Thyroid gland (tissue), 4 donors: ENCODE data around the gene KRTAP9-4.

Experiments
- POLR2A ChIP-seq, 2 donors: fragments of 450-650 bp; IDR thresholded peaks; one replicate each; pipeline ENCODE4 v1.6.1; 2017; ENCODE audit warnings: antibody characterized with exemption in 2 of 2, mild to moderate bottlenecking in 2 of 2, moderate library complexity in 1 of 2
- TF ChIP-seq, protein P1 (sequence below), 6 experiments: fragments of 200-600 bp in 3 of 6; fragments of 450-650 bp in 3 of 6; sonication (generic) in 3 of 6; IDR thresholded peaks; one replicate each; pipeline ENCODE4 v1.5.1; 2016 to 2019; ENCODE audit warnings: antibody characterized with exemption in 6 of 6, mild to moderate bottlenecking in 2 of 6, inconsistent platforms in 1 of 6, moderate library complexity in 1 of 6

DNA sequence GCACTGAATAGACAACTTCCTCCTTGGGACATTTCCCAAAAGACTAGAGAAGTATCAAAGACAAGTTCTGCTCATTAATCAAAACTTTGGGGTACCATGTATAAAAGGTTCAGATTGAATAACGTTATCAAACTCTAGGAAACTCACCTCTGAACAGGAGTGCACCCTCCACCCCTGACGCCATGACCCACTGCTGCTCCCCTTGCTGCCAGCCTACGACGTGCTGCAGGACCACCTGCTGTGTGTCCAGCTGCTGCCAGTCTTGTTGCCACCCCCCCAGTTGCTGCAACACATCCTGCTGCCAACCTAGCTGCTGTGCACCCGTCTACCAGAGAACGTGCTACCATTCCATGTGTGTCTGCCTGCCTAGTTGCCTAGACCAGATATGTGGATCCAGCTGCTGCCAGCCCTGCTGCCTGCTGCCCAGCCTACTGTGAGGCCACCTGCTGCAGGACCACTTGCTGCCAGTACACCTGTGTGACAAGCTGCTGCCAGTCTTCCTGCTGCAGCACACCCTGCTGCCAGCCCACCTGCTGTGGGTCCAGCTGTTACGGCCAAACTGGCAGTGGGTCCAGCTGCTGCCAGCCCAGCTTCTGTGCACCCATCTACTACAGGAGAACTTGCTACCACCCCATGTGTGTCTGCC, 36.8 kb upstream of the KRTAP9-4 start:
- TF ChIP-seq POLR2A (IDR thresholded peaks at IDR 0.05) = no peak
- TF ChIP-seq, protein P1, sequence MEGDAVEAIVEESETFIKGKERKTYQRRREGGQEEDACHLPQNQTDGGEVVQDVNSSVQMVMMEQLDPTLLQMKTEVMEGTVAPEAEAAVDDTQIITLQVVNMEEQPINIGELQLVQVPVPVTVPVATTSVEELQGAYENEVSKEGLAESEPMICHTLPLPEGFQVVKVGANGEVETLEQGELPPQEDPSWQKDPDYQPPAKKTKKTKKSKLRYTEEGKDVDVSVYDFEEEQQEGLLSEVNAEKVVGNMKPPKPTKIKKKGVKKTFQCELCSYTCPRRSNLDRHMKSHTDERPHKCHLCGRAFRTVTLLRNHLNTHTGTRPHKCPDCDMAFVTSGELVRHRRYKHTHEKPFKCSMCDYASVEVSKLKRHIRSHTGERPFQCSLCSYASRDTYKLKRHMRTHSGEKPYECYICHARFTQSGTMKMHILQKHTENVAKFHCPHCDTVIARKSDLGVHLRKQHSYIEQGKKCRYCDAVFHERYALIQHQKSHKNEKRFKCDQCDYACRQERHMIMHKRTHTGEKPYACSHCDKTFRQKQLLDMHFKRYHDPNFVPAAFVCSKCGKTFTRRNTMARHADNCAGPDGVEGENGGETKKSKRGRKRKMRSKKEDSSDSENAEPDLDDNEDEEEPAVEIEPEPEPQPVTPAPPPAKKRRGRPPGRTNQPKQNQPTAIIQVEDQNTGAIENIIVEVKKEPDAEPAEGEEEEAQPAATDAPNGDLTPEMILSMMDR (IDR thresholded peaks at IDR 0.05) = no peak
